ENCODE data around the gene SNX6.

DNA sequence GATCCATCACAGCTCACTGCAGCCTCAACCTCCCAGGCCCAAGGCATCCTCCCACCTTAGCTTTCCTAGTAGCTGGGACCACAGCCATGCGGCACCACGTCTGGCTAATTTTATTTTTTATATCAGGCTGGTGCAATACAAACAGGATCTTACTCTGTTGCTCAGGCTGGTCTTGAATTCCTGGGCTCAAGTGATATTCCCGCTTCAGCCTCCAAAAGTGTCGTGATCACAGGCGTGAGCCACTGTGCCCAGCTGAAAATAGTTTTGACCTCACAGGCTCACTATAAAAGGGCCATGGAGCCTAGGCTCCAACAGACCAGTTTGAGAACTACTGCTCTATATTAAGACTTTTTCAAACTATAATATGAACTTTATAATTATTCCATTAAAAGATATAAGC, 37.3 kb downstream of the SNX6 start:
- TF ChIP-seq, protein P1, sequence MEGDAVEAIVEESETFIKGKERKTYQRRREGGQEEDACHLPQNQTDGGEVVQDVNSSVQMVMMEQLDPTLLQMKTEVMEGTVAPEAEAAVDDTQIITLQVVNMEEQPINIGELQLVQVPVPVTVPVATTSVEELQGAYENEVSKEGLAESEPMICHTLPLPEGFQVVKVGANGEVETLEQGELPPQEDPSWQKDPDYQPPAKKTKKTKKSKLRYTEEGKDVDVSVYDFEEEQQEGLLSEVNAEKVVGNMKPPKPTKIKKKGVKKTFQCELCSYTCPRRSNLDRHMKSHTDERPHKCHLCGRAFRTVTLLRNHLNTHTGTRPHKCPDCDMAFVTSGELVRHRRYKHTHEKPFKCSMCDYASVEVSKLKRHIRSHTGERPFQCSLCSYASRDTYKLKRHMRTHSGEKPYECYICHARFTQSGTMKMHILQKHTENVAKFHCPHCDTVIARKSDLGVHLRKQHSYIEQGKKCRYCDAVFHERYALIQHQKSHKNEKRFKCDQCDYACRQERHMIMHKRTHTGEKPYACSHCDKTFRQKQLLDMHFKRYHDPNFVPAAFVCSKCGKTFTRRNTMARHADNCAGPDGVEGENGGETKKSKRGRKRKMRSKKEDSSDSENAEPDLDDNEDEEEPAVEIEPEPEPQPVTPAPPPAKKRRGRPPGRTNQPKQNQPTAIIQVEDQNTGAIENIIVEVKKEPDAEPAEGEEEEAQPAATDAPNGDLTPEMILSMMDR (IDR thresholded peaks at IDR 0.05 in 8 of 11, conservative IDR thresholded peaks at IDR 0.05 in 3 of 11): no peak
- no peak for TF ChIP-seq POLR2AphosphoS5 (IDR thresholded peaks at IDR 0.05)
